Cerebellar nuclear complex (tissue), 1 donor: ENCODE measurements around the gene HGF.

Experiments
- DNase-seq, 2 experiments: peaks; one replicate each; lab custom pipeline; 2025; lab: John Stamatoyannopoulos, UW

The HGF gene

DNA sequence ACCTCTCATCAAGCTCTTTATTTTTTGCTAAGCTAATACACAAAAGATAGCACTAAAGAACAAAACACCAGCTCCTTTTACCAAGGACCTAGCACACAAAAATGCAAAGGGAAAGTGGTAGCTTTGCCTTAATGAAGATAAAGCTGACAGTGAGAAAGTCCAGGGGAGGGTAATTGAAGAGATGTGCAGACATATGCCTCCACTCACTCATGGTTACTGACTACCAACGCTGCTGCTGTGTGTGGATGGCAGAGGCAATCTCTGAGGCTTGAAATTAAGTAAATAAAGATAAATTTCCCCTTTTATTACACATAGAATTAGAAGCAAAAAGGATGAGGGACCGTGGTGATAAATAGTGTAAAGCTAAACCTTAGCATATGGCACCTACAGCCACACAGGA, 87.0 kb downstream of the HGF start:
- no peak for DNase-seq

DNA sequence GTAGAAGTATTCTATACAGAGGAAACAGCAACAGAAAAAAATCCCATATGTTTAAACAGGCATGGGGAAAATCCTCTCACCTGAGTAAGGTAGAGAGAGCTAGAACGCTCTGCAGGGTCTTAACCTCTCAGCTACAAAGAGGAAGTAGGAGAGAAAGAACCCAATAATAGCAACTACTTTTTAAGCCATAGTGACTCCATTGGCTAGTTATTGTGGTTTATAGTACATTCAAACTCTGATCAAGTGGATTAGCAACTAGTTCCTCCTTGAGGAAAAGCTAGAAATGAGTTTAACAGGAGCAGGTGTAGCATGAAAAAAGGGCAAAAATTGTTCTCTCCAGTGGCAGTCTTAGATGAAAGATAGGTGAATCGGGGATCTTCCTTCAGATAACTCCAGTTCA, 89.7 kb downstream of the HGF start:
- DNase-seq: no peak

DNA sequence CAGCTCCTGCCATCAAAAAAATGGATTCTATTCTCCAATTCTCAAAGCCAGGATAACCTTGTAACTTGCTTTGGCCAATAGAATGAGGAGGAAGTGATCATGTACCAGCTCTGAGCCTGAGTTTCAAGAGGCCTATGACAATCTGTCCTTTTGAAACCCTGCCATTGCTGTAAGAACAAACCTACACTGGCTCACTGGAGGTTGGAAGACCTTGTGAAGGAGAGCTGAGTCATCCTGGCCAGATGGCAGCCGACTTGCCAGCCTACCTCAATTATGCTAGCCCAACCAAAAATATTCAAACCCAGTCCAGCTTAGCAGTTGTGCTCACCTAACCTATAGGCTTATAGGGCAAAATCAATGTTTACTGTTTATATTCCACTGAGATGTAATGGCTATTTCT, 93.0 kb downstream of the HGF start:
- no peak for DNase-seq

DNA sequence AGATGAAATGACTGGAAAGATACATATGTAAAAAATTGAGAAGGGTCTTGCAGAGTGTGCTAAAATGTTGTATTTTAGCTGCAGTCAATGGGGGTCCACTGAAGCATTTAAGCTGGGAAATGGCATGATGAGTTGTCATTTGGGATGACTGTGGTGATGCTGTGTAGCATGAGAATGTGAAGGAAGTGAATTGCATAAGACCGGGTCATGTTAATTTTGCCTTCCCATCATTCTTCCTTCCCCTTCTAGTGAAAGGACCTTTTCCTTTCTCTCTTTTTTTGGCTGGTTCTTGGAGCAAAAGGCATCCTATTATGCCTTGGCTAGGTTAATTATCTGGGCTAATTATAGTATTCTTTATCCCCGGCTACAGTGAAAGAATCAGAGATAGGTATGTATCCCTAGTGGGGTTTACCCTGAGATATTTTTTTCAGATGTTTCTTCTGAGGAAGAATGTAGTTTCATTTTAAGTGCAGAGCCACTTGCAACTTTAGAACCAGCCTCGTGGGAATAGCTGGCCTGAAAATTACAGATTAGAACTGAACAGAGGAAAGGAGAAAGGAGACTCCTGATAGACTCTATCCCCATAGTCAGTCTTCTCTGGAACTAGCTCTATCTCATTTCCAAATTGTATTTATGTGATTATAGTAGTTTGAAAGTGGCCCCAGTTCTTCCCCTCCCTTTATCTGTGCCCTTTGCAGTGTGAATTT, 93.6 kb downstream of the HGF start:
- DNase-seq: no peak

DNA sequence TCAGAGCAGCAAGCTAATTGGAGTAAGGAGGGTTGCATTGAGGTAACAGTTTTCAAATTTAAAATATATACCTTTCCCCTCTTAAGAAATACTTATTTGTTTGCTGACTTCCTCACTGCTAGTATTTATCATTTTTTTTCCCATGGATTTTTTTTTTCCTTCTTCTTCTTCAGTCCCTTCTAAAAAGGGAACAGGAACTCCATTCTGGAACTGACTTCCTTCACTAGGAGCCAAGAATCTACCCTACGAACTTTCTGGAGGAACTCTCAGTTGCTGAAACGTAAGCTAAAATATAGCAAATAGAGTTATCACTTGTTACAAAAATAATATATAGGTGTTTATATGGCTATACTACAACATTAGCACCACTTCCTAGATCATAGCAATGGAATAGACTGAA, 95.4 kb downstream of the HGF start:
- DNase-seq: no peak

DNA sequence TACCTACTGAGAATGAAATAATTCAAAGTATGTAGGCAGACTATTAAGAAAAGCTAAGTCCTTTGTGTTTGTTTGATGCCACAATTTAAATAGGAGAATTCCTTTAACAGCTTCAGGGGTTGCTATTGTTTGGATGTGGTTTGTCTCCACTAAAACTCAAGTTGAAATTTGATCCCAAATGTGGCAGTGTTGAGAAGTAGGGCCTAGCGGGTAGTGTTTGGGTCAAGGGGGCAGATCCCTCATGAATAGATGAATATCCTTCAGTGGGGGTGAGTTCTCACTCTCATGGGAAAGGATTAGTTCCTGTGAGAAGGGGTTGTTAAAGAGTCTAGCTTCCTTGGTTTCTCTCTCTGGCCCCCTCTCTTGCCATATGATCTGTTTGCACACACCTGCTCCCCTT, 97.0 kb downstream of the HGF start:
- no peak for DNase-seq

DNA sequence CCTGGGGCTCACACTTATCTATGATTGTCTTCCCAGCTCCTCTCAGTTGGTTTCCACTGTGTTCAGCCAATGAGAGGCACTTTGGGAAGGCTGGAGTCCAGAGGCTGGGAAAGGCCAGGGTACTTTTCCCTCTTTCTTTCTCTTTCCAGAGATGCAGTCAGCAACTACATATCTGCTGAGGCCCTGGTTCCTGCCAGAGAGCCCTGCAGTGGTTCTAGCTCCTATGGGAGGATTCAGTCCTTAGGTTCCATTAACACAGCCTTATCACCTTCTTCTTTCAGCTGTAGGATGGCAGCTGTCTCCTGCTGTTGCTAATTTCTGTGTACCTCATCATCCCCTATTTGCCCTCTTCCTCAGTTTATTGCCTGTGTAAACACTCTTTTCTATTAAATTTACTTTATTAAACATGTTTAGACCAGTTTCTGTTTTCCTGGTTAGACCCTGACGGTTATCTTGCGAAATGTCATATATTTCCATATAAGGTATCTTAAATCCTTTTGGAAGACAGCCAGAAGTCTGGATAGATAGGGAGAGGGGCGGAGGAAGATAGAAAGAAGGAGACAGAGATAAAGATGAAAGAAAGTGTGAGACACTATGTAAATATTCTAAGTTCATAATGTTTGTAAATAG, 100.3 kb downstream of the HGF start:
- no peak for DNase-seq

DNA sequence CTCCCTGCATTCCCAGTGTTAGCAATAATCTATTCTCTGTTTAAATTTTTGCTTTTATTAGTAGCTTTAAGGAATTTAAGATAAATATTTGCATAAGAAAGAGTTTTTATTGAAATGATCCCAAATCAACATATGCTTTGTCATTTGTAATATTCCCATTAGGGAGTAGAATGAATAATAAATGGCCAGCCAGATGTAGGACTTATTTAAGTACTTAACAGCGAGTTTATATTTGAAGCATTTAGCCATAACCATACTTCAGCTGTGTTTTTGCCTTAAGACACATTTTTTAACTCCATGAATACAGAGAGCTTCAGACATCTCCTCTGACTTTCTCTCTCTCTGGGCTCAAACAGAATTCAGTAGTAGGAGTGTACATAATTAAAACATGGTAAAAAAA, 103.6 kb downstream of the HGF start:
- no peak for DNase-seq

DNA sequence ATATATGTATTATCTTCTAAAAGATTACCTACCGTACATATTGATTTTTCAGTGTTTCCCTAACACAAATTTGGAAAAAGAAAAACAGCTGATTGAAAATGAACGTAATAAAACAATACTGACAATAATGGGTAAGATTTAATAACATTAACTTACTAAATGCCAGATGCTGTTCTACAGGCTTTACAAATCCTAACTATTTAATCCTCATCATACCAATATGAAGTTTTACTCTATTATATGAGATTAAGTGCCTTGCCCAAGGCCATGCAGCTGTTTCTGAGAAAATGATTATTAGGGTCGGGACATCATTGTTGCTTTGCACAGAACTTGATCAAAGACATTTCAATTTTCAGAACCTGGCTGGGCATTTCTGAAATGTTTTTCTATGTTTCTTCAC, 104.6 kb downstream of the HGF start:
- no peak for DNase-seq

DNA sequence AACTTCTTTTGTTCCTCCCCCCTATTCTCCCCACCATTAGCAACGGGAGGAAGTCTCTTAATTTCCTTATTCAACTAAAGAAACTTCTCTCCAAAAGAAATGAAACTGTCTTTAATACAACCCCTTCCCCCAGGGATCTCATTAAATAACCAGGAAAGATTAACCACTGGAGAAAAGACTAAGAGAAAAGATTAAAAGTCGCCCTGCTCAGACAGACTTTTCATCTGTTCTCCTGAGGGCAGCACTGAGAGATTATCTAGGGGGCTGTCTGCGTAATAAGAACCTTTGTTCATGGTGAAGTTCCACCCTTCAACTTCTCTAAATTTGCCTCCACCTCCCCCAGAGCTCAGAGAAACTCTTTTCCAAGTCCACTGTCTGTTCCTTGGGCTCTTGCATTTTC, 105.5 kb downstream of the HGF start:
- no peak for DNase-seq

DNA sequence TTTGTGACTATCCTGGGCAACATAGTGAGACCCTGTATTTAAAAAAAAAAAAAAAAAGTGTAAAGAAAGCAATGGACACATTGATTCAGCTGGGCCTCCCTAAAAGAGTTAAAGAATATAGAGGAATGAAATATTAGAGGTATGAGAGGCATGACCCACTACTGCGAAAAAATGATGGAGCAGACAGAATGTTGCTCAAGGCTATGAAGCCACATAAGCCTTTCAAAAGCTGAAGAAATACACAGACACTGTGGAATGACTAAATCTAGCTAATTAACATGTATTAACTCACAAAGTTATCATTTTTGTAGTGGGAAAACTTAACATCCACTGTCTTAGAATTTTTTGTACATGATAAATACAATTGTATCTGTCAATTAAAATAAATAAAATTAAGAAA, 107.3 kb downstream of the HGF start:
- no peak for DNase-seq

DNA sequence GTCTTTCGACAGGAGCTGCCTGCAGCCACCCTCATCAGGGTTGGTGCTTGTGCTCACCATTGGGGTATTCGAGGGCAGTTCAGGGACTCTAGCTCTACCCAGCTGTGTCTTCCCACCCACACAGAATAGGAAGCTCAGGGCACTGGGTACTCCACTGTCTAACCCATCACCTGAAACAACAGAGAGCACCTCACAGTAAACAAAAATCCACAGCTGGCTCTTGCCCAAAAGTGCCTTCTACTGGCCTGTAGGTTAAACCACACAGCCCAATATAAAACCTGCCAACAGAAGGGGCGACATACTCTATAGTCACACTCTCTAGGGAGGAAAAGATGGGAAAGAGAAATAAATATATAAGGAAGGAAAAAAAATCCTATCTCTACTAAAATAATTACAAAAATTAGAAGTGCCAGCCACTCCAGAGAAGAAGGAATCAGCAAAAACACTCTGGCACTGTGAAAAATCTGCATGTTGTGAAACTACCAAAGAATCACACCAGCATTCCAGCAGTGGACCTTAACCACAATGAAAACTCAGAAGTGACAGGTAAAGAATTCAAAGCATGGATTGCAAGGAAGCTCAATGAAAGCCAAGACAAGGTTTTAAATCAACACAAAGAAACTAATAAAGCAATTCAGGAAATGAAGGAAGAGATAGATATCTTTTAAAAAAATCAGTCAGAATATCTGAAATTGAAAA, 110.0 kb downstream of the HGF start:
- DNase-seq: no peak

DNA sequence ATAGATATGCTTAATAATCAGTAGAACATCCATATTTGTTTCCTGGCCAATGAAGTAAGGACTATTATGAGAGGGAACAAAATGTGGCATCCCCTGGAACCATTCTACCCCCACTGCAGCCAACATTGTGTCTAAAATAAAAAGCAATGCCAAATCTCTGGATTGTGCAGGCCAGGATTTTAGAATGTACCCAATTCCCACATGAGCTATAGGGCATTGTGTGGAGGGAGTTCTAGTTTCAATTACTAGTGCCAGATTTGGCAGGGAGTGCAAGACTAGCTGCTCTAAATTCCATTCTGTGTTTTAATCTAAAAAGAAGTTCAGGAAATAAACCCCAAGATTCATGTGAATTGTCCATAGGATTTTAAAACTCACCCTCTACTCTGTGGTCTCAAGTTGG, 112.3 kb downstream of the HGF start:
- DNase-seq: no peak

DNA sequence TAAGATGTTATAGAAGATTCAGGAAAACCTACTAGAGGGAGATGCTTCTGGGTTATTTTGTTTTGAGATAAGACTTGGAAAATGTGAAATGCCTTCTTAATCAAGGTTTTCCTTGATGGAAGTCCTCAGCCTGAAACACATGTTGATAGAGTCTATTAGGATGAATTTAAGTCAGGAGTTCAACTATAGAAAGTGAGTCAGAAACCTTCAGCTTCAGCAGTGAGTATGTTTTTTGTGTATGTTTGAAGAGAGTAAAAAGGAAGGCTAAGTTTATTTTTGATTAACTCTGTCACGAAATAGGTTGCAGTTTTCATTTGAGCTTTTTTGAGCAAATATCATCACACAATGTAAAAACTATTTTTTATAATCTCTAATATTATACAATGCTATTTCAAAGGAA, 114.6 kb downstream of the HGF start:
- DNase-seq: no peak

DNA sequence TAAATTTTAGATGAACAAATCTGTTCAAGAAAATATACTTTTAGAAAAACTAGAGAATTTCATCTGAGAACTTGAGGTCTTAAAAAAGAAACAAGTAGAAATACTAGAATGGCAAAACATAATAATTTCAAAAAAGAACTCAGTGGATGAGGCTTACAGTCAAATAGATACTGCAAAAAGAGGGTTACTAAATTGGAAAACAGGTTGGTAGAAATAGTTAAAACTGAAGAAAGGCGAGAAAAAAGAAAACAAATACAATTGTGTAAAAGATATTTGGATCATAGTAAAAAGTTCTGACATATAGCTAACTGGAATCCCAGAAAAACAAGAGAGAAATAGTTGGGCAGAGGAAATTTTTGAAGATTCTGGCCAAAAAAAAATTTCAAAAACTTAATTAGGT, 117.6 kb downstream of the HGF start:
- DNase-seq: no peak
